ENCODE measurements around the gene DOCK2.

- TF ChIP-seq, protein P1, sequence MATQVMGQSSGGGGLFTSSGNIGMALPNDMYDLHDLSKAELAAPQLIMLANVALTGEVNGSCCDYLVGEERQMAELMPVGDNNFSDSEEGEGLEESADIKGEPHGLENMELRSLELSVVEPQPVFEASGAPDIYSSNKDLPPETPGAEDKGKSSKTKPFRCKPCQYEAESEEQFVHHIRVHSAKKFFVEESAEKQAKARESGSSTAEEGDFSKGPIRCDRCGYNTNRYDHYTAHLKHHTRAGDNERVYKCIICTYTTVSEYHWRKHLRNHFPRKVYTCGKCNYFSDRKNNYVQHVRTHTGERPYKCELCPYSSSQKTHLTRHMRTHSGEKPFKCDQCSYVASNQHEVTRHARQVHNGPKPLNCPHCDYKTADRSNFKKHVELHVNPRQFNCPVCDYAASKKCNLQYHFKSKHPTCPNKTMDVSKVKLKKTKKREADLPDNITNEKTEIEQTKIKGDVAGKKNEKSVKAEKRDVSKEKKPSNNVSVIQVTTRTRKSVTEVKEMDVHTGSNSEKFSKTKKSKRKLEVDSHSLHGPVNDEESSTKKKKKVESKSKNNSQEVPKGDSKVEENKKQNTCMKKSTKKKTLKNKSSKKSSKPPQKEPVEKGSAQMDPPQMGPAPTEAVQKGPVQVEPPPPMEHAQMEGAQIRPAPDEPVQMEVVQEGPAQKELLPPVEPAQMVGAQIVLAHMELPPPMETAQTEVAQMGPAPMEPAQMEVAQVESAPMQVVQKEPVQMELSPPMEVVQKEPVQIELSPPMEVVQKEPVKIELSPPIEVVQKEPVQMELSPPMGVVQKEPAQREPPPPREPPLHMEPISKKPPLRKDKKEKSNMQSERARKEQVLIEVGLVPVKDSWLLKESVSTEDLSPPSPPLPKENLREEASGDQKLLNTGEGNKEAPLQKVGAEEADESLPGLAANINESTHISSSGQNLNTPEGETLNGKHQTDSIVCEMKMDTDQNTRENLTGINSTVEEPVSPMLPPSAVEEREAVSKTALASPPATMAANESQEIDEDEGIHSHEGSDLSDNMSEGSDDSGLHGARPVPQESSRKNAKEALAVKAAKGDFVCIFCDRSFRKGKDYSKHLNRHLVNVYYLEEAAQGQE (IDR thresholded peaks at IDR 0.05; ENCODE audit: insufficient read depth in 1 of 2, low read depth in 2 of 2, low read length in 1 of 2): no peak
- TF ChIP-seq CTCF (IDR thresholded peaks at IDR 0.05) (no peak), TCF7L2 (IDR thresholded peaks at IDR 0.05; ENCODE audit: low read depth, low read length) (no peak)
Observed at GRCh38 chr5:169861433-169861832, 224.4 kb downstream of the DOCK2 start.
